Activated naive CD4-positive, alpha-beta T cell treated with anti-CD3 and anti-CD28 coated beads, Interleukin-2, amount 50 U/mL, for 24 hours (primary cell): ENCODE measurements around the gene HS3ST3A1.
"Not testable (repeated sequence)": the region's sequence is repeated elsewhere in the genome, so short reads cannot be mapped to it uniquely, and the experiment has no call there.

Experiments
- H3K27ac Mint-ChIP-seq: one replicate; pipeline ENCODE4 v1.8.0; 2021; ENCODE audit warnings: mild to moderate bottlenecking, mixed read lengths
- H3K27me3 Mint-ChIP-seq: one replicate; pipeline ENCODE4 v1.8.0; 2021; ENCODE audit warnings: mixed read lengths
- H3K36me3 Mint-ChIP-seq: one replicate; pipeline ENCODE4 v1.8.0; 2021; ENCODE audit warnings: mixed read lengths
- H3K4me1 Mint-ChIP-seq: one replicate; pipeline ENCODE4 v1.8.0; 2021; ENCODE audit warnings: mixed read lengths
- H3K4me3 Mint-ChIP-seq: one replicate; pipeline ENCODE4 v1.8.0; 2021; ENCODE audit warnings: mild to moderate bottlenecking, mixed read lengths
- H3K9me3 Mint-ChIP-seq: one replicate; pipeline ENCODE4 v1.8.0; 2021; ENCODE audit warnings: mixed read lengths

HS3ST3A1 gene

GRCh38 chr17:13503526-13503925, 98.2 kb downstream of the HS3ST3A1 start:
- H3K27me3 Mint-ChIP-seq, result no peaks in the 10 kb centered on the region
- H3K27ac Mint-ChIP-seq, result no peak overlapping the region
- peaks cover under 1% of the 10 kb centered on the region for H3K4me1 Mint-ChIP-seq
- H3K36me3 Mint-ChIP-seq, result no peaks in the 10 kb centered on the region
- no peaks in the 10 kb centered on the region for H3K9me3 Mint-ChIP-seq
- no peak overlapping the region for H3K4me3 Mint-ChIP-seq

- H3K36me3 Mint-ChIP-seq, result no peaks in the 10 kb centered on the region
- H3K4me1 Mint-ChIP-seq, result no peaks in the 10 kb centered on the region
- H3K27me3 Mint-ChIP-seq, result no peaks in the 10 kb centered on the region
- no peak overlapping the region for H3K4me3 Mint-ChIP-seq
- H3K9me3 Mint-ChIP-seq, result no peaks in the 10 kb centered on the region
- H3K27ac Mint-ChIP-seq, result no peak overlapping the region
Observed at GRCh38 chr17:13502263-13502662, 99.5 kb downstream of the HS3ST3A1 start.

- H3K4me3 Mint-ChIP-seq, result no peak overlapping the region
- H3K27ac Mint-ChIP-seq, result no peak overlapping the region
- H3K27me3 Mint-ChIP-seq, result no peaks in the 10 kb centered on the region
- H3K4me1 Mint-ChIP-seq, result no peaks in the 10 kb centered on the region
- no peaks in the 10 kb centered on the region for H3K9me3 Mint-ChIP-seq
- no peaks in the 10 kb centered on the region for H3K36me3 Mint-ChIP-seq
Observed at GRCh38 chr17:13500947-13501346, 100.8 kb downstream of the HS3ST3A1 start.

- no peaks in the 10 kb centered on the region for H3K27me3 Mint-ChIP-seq
- H3K9me3 Mint-ChIP-seq, result no peaks in the 10 kb centered on the region
- no peaks in the 10 kb centered on the region for H3K4me1 Mint-ChIP-seq
- no peaks in the 10 kb centered on the region for H3K36me3 Mint-ChIP-seq
- H3K27ac Mint-ChIP-seq, result no peak overlapping the region
- no peak overlapping the region for H3K4me3 Mint-ChIP-seq
Observed at GRCh38 chr17:13498184-13498583, 103.5 kb downstream of the HS3ST3A1 start.

GRCh38 chr17:13496553-13497056, 105.1 kb downstream of the HS3ST3A1 start:
- not testable (repeated sequence) for H3K27me3 Mint-ChIP-seq, H3K9me3 Mint-ChIP-seq, H3K36me3 Mint-ChIP-seq, H3K4me1 Mint-ChIP-seq, H3K27ac Mint-ChIP-seq, H3K4me3 Mint-ChIP-seq

GRCh38 chr17:13495423-13495822, 106.3 kb downstream of the HS3ST3A1 start:
- H3K4me1 Mint-ChIP-seq, result no peaks in the 10 kb centered on the region
- H3K4me3 Mint-ChIP-seq, result no peak overlapping the region
- peaks cover 1% of the 10 kb centered on the region for H3K27me3 Mint-ChIP-seq
- no peak overlapping the region for H3K27ac Mint-ChIP-seq
- H3K9me3 Mint-ChIP-seq, result no peaks in the 10 kb centered on the region
- no peaks in the 10 kb centered on the region for H3K36me3 Mint-ChIP-seq

GRCh38 chr17:13492737-13493122, 109.0 kb downstream of the HS3ST3A1 start:
- no peak overlapping the region for H3K27ac Mint-ChIP-seq
- H3K4me3 Mint-ChIP-seq, result no peak overlapping the region
- H3K4me1 Mint-ChIP-seq, result no peaks in the 10 kb centered on the region
- no peaks in the 10 kb centered on the region for H3K36me3 Mint-ChIP-seq
- no peaks in the 10 kb centered on the region for H3K9me3 Mint-ChIP-seq
- H3K27me3 Mint-ChIP-seq, result peaks cover 2% of the 10 kb centered on the region

GRCh38 chr17:13491916-13492736, 109.6 kb downstream of the HS3ST3A1 start:
- H3K36me3 Mint-ChIP-seq, result no peaks in the 10 kb centered on the region
- no peak overlapping the region for H3K27ac Mint-ChIP-seq
- peaks cover 4% of the 10 kb centered on the region for H3K27me3 Mint-ChIP-seq
- H3K4me3 Mint-ChIP-seq, result no peak overlapping the region
- no peaks in the 10 kb centered on the region for H3K9me3 Mint-ChIP-seq
- no peaks in the 10 kb centered on the region for H3K4me1 Mint-ChIP-seq

GRCh38 chr17:13491491-13491890, 110.2 kb downstream of the HS3ST3A1 start:
- H3K27ac Mint-ChIP-seq, result no peak overlapping the region
- H3K27me3 Mint-ChIP-seq, result peaks cover 7% of the 10 kb centered on the region
- H3K4me1 Mint-ChIP-seq, result no peaks in the 10 kb centered on the region
- no peak overlapping the region for H3K4me3 Mint-ChIP-seq
- H3K36me3 Mint-ChIP-seq, result no peaks in the 10 kb centered on the region
- H3K9me3 Mint-ChIP-seq, result no peaks in the 10 kb centered on the region

- Mint-ChIP-seq H3K36me3 (no peaks in the 10 kb centered on the region), H3K4me3 (no peak overlapping the region), H3K4me1 (no peaks in the 10 kb centered on the region), H3K27me3 (peaks cover 7% of the 10 kb centered on the region), H3K9me3 (no peaks in the 10 kb centered on the region), H3K27ac (no peak overlapping the region)
Observed at GRCh38 chr17:13490906-13491482, 110.7 kb downstream of the HS3ST3A1 start.

GRCh38 chr17:13490427-13490826, 111.3 kb downstream of the HS3ST3A1 start:
- H3K4me1 Mint-ChIP-seq, result no peaks in the 10 kb centered on the region
- no peak overlapping the region for H3K27ac Mint-ChIP-seq
- H3K27me3 Mint-ChIP-seq, result peaks cover 7% of the 10 kb centered on the region
- H3K9me3 Mint-ChIP-seq, result no peaks in the 10 kb centered on the region
- no peak overlapping the region for H3K4me3 Mint-ChIP-seq
- H3K36me3 Mint-ChIP-seq, result no peaks in the 10 kb centered on the region

GRCh38 chr17:13485327-13485726, 116.4 kb downstream of the HS3ST3A1 start:
- Mint-ChIP-seq H3K27me3 (peaks cover 13% of the 10 kb centered on the region), H3K9me3 (peaks cover 7% of the 10 kb centered on the region), H3K4me1 (no peaks in the 10 kb centered on the region), H3K36me3 (peaks cover 3% of the 10 kb centered on the region), H3K4me3 (no peak overlapping the region), H3K27ac (no peak overlapping the region)

- Mint-ChIP-seq H3K27me3 (peaks cover 13% of the 10 kb centered on the region), H3K36me3 (peaks cover 3% of the 10 kb centered on the region), H3K4me3 (no peak overlapping the region), H3K4me1 (no peaks in the 10 kb centered on the region), H3K27ac (no peak overlapping the region), H3K9me3 (peaks cover 9% of the 10 kb centered on the region)
Observed at GRCh38 chr17:13484020-13484419, 117.7 kb downstream of the HS3ST3A1 start.

- Mint-ChIP-seq H3K4me3 (no peak overlapping the region), H3K27ac (no peak overlapping the region), H3K4me1 (no peaks in the 10 kb centered on the region), H3K36me3 (peaks cover 3% of the 10 kb centered on the region), H3K27me3 (peaks cover 8% of the 10 kb centered on the region), H3K9me3 (peaks cover 17% of the 10 kb centered on the region)
Observed at GRCh38 chr17:13480877-13481276, 120.9 kb downstream of the HS3ST3A1 start.

GRCh38 chr17:13478326-13478830, 123.4 kb downstream of the HS3ST3A1 start:
- H3K4me3 Mint-ChIP-seq, result no peak overlapping the region
- H3K27ac Mint-ChIP-seq, result no peak overlapping the region
- H3K36me3 Mint-ChIP-seq, result peaks cover 3% of the 10 kb centered on the region
- H3K9me3 Mint-ChIP-seq, result peaks cover 17% of the 10 kb centered on the region
- peaks cover 7% of the 10 kb centered on the region for H3K27me3 Mint-ChIP-seq
- H3K4me1 Mint-ChIP-seq, result no peaks in the 10 kb centered on the region

- peaks cover 3% of the 10 kb centered on the region for H3K36me3 Mint-ChIP-seq
- peaks cover 7% of the 10 kb centered on the region for H3K27me3 Mint-ChIP-seq
- no peak overlapping the region for H3K4me3 Mint-ChIP-seq
- H3K27ac Mint-ChIP-seq, result no peak overlapping the region
- no peaks in the 10 kb centered on the region for H3K4me1 Mint-ChIP-seq
- peaks cover 16% of the 10 kb centered on the region for H3K9me3 Mint-ChIP-seq
Observed at GRCh38 chr17:13477180-13477611, 124.5 kb downstream of the HS3ST3A1 start.
